Psoas muscle (tissue), 8 donors: Measurements from ENCODE around the gene PPM1F. TPM values are rescaled to one million over a fixed set of nuclear protein-coding genes. Genes with fewer than 3 reads are reported as not detected.

Source experiments
- ATAC-seq, 4 donors: fragments of 200-7000 bp; cut with Tn5 transposase; one replicate each; pipeline ENCODE4 v1.9.1; 2020; ENCODE audit warnings: moderate library complexity in 3 of 4, mild to moderate bottlenecking in 2 of 4
- DNase-seq, 2 donors: peaks; one replicate each; pipeline ENCODE4 v3.0.0-alpha.2; 2020
- H3K27ac ChIP-seq: fragments of 200-600 bp; one replicate; pipeline ENCODE4 v1.8.0; 2022
- H3K27me3 ChIP-seq, 3 donors: fragments of 200-600 bp in 1 of 3; one replicate each; pipeline versions ENCODE4 v1.6.1 to v1.8.0; 2013 to 2022; ENCODE audit warnings: low read length in 2 of 3, mild to moderate bottlenecking in 2 of 3, moderate library complexity in 1 of 3; ENCODE audit not compliant: insufficient read depth in 3 of 3
- H3K36me3 ChIP-seq, 2 donors: fragments of 200-600 bp in 1 of 2; one replicate each; pipeline versions ENCODE4 v1.6.1 to v1.8.0; 2013 to 2022; ENCODE audit warnings: low read depth in 1 of 2, mild to moderate bottlenecking in 1 of 2, moderate library complexity in 1 of 2; ENCODE audit not compliant: insufficient read depth in 1 of 2
- H3K4me1 ChIP-seq: fragments of 200-600 bp; one replicate; pipeline ENCODE4 v1.8.0; 2022
- H3K4me3 ChIP-seq: fragments of 200-600 bp; one replicate; pipeline ENCODE4 v1.8.0; 2022; ENCODE audit warnings: mild to moderate bottlenecking
- H3K9me3 ChIP-seq: fragments of 200-600 bp; one replicate; pipeline ENCODE4 v1.8.0; 2022
- WGBS, 3 donors: extraction: QIAGEN DNeasy Blood & Tissue Kit; methylation state at CpG; one replicate each; pipeline versions ENCODE4 v1.1.6 to v1.1.7; 2013; 5-methylcytosine and 5-hydroxymethylcytosine counted together
- intact Hi-C, 2 donors: fragments of 100-400 bp; cut with DNase I; formaldehyde crosslinking; loops; one replicate each; pipeline versions ENCODE4 v1.11.0 to v1.14.2; 2022
- polyA plus RNA-seq, 3 donors: library from polyadenylated mRNA; stranded (reverse); fragments of 200-250 nt; gene quantifications; one replicate each; pipeline ENCODE4 v1.2.3, GENCODE V29; 2013
- total RNA-seq, 4 donors: library from RNA; stranded (reverse); fragmentation: NEBNext Ultra II Directional in 2 of 4; extraction: Animal tissue kit (Norgen Biotek cat#: 25700) in 2 of 4; gene quantifications; one replicate each; pipeline versions ENCODE4 v1.2.1 to v1.2.4, GENCODE V29; 2021 to 2023
- TF ChIP-seq, protein P1 (sequence below): fragments of 200-600 bp; IDR thresholded peaks from one replicate; pipeline ENCODE4 v1.8.0; 2022; ENCODE audit warnings: antibody characterized with exemption
- donor health status: healthy with polysubstance abuse.
- donor health status: DM: no; HTN: no; CAD: no; lungs with moderate emphysema.
- donor health status: Bipolar disorder and iron deficiency.
- donor health status: healthy.
- donor health status: DM: yes; HTN: yes; CAD: no.
- donor health status: DM: no; HTN: no; CAD: no.
- donor health status: DM: no; HTN: no; CAD: no.
- donor health status: DM: yes; HTN: yes; CAD: no.

PPM1F gene
- total and polyA plus RNA-seq, 7 donors, result 8.1 to 29.5 (median 13.1) TPM

DNA sequence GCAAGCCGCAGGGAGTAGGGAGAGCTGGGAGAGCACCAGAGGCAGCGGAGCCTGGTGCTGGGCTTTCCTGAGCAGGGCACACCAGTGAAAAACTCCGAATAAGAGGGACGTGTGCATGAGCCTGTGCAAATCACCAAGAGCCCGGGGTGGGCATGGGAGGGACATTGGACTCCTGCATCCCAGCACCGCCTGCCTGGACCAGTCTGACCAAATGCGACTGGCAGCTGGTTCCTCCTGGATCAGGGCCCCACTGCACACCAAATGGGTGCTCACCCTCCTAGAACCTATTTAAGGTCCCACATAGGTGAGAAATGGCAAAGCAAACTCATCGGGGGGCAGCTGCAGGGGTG is 3.1 kb downstream of the PPM1F start:
- TF ChIP-seq, protein P1, sequence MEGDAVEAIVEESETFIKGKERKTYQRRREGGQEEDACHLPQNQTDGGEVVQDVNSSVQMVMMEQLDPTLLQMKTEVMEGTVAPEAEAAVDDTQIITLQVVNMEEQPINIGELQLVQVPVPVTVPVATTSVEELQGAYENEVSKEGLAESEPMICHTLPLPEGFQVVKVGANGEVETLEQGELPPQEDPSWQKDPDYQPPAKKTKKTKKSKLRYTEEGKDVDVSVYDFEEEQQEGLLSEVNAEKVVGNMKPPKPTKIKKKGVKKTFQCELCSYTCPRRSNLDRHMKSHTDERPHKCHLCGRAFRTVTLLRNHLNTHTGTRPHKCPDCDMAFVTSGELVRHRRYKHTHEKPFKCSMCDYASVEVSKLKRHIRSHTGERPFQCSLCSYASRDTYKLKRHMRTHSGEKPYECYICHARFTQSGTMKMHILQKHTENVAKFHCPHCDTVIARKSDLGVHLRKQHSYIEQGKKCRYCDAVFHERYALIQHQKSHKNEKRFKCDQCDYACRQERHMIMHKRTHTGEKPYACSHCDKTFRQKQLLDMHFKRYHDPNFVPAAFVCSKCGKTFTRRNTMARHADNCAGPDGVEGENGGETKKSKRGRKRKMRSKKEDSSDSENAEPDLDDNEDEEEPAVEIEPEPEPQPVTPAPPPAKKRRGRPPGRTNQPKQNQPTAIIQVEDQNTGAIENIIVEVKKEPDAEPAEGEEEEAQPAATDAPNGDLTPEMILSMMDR, result no peak
- no peaks in the 10 kb centered on the region for H3K27me3 ChIP-seq
- peaks cover 0 to 14% of the 10 kb centered on the region in 2 donors for H3K36me3 ChIP-seq
- H3K9me3 ChIP-seq, result no peaks in the 10 kb centered on the region
- WGBS, 3 donors, result 54 to 65% (median 54%) methylated on average over 8 of the region's 8 CpGs
- intact Hi-C loops, result no loop called here
- peak overlapping the region; percentile 50 for H3K27ac ChIP-seq
- ATAC-seq (no peak), DNase-seq (no peak)
- H3K4me1 ChIP-seq, result peaks cover 44% of the 10 kb centered on the region
- H3K4me3 ChIP-seq, result peak overlapping the region; percentile 36

DNA sequence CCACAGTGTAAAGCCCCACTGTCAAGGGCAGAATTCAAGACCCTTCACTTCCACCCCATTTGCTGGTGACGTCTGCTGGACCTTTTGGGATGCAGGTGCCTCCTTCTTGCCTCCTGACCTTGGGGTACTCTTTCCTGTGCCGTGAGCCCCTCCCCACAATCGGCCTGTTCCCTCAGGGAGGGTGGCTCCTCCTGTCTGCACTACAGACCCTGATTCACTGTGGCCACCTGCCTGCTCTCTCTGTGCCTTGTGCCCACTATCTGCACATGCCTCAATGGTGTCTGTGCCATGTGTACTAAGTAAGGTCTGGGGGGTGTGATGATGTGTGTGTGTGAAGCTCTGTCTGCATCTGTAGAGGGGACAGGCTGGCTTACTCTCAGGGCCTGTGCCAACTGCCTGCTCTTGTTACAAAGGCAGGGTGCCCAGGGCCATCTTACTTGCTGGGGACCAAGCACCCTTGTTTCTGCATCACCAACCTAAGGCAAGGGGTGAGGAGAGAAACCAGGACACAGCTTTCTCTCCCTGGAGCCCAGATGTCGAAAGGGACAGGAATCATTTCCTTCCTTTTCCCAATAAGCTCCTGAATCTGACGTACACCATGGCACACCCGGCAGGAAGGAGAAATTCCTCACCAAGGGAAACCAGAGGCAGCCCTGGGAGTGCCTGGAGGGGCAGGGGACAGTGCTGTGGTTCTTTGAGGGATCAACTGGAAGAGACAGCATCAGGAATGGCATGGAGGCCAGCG is 3.7 kb downstream of the PPM1F start:
- Histone ChIP-seq H3K36me3 (peaks cover 0 to 20% of the 10 kb centered on the region in 2 donors), H3K27me3 (no peaks in the 10 kb centered on the region), H3K27ac (peak overlapping the region; percentile 50), H3K9me3 (no peaks in the 10 kb centered on the region), H3K4me1 (peaks cover 44% of the 10 kb centered on the region), H3K4me3 (peak overlapping the region; percentile 36)
- 45 to 64% (median 63%) methylated on average over 7 of the region's 7 CpGs for WGBS, 3 donors
- ATAC-seq (no peak), DNase-seq (no peak)
- TF ChIP-seq, protein P1, result no peak
- intact Hi-C loops, result no loop called here

DNA sequence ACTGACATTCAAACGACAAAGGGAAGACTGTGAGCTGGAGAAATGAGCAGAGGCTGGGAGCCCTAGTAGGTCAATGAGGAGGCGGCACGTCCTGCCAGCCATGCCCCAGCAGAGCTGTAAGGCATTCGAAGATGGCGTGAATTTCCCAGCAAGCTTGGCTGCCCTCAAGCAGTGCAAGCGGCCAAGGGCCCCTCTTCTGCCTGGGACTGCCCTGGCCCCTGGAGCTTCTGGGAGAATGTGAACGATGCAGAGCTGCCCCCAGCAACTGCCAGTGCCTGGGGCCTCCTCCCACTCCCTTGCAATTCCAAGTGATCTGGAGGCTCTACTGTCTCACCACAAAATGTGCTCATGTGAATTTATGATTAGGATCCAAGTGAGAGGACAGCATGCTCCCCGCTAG is 4.3 kb downstream of the PPM1F start:
- H3K4me3 ChIP-seq, result no peak overlapping the region
- WGBS, 3 donors, result 68 to 80% (median 73%) methylated on average over 8 of the region's 8 CpGs
- intact Hi-C loops, result no loop called here

DNA sequence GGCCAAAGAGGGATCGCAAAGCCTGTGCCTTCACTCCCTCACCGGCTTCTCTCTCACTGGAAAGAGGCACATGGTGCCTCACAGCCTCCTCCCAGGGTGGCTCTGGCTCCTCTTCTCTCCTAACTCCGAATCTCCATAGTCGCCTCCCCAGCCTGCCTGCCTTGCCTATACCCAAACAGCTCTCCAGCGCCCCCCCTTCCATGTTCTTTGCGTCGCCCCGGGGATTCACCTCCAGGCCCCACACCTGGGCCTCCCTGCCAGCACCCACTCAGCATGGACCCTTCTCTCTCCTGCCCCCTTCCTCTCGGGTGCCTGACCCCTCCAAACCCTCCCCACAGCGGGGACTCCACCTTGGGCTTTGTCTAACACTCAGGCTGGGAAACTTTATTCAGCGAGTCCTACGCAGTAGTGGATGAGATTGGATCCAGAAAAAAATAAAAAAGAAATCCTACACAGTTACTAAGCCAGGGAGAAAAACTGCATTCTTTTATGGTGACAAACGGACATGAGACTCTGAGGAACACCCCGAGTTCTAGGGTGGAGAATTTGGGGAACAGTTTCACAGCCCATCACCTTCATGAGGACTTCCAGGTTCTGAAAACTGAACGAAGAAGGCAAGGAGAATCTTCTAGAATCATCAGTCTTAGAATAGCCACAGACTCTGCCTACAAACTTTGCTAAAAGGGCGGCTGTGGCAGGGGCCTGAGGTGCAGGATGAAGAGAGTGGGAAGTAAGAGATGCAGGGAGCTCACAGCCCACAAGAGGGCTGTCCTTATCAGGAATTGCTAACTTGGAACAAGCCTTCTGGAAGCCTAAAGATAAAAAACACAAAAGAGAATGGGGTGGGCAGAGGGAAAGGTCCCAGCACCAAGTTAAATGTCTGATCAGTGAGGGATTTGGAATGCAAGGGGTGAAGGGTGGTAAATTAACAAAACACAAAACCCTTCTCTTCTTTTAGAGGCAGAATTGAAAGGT is 5.3 kb downstream of the PPM1F start:
- intact Hi-C loops, result no loop called here
- Histone ChIP-seq H3K9me3 (no peaks in the 10 kb centered on the region), H3K4me1 (peaks cover 53% of the 10 kb centered on the region), H3K4me3 (no peak overlapping the region), H3K36me3 (peaks cover 0 to 23% of the 10 kb centered on the region in 2 donors), H3K27me3 (no peaks in the 10 kb centered on the region), H3K27ac (peak overlapping the region; percentile 30)
- TF ChIP-seq, protein P1, result peak; percentile 23
- ATAC-seq (no peak), DNase-seq (no peak)
- WGBS, 3 donors, result 57 to 68% (median 66%) methylated on average over 15 to 16 of the region's 16 CpGs

More for the DNA sequence above, 4.3 kb downstream of the PPM1F start:
- H3K36me3 ChIP-seq, result peaks cover 0 to 23% of the 10 kb centered on the region in 2 donors
- H3K27me3 ChIP-seq, result no peaks in the 10 kb centered on the region
- TF ChIP-seq, protein P1, result no peak
- no peak overlapping the region for H3K27ac ChIP-seq
- no peaks in the 10 kb centered on the region for H3K9me3 ChIP-seq
- peaks cover 48% of the 10 kb centered on the region for H3K4me1 ChIP-seq
- DNase-seq, result no peak
- ATAC-seq, result no peak
